Measurements from ENCODE around the gene NTSR1.

Gene NTSR1

DNA sequence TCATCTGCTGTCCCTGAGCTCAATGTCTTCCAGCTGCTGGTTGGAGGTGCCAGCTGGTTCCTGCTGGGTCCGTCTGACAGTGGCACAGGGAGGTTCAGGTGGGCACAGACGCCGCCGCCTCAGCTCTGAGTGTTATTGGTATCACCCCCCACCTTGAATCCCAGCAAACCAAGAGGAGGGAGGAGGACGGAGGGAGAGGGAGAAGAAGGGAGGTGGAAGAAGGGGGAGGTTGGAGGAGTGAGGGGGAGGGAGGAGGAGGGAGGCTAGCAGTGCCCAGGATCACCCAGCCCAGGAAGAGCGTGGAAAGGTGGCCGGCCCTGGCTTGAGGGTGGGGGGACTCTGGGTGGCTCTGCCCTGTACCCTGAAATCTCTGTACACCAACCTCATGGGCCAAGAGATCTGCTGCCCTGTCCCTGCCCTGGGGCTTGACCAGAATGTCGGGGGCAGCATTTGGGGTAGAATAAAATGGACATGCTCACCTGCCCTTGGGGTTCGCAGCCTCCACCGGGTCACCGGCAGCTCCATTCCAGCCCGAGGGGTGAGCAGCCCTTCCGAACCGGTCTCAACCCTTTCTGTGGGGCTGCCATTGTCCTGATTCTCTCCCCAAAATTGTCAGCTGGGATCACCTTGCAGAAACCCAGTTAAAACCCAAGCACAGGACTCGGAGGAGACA, 17.1 kb downstream of the NTSR1 start:
- DNase-seq (ENCODE audit: low read depth, low spot score), result no peak

DNA sequence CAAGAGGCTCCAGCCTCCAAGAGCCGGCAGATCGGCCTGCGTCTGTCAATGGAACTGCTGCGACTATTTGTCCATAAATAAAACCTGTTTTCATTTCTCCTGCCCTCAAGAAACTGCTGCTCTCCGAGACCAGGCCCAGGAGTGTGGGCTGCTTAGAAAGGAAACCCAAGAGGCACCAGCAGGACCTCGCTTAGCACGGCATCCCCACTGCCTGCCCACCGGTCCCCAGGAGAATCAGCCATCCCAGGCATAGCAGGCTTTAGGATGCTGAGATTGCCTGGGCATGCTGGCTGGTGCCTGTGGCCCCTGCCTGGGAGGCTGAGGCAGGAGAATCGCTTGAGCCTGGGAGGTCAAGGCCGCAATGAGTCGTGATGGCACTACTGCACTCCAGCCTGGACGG, 17.6 kb downstream of the NTSR1 start:
- DNase-seq (ENCODE audit: low read depth, low spot score), result no peak

GRCh38 chr20:62726716-62727583, 18.3 kb downstream of the NTSR1 start:
- no peak for DNase-seq (ENCODE audit: low read depth, low spot score)

DNA sequence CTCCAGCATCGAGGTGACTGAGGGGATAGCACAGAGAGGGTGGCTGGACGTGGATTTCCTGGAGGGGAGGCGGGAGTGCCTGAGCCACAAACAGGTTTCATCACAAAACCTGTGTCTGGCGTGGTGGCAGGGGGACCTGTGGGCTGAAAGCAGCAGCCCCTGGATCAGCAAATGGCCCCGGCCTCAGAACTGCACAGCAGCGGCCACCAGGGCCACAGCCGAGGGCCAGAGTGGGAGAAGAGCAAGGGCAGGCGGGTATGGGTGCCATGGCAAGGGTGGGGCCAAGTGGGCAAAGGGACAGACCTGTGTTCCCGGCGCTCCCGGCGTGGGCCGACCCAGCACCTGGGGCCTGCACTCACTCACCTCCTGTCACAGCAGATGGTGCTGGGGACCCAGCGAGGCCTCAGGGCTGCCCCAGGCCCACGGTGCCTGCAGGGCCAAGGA, 19.0 kb downstream of the NTSR1 start:
- no peak for DNase-seq (ENCODE audit: low read depth, low spot score)

DNA sequence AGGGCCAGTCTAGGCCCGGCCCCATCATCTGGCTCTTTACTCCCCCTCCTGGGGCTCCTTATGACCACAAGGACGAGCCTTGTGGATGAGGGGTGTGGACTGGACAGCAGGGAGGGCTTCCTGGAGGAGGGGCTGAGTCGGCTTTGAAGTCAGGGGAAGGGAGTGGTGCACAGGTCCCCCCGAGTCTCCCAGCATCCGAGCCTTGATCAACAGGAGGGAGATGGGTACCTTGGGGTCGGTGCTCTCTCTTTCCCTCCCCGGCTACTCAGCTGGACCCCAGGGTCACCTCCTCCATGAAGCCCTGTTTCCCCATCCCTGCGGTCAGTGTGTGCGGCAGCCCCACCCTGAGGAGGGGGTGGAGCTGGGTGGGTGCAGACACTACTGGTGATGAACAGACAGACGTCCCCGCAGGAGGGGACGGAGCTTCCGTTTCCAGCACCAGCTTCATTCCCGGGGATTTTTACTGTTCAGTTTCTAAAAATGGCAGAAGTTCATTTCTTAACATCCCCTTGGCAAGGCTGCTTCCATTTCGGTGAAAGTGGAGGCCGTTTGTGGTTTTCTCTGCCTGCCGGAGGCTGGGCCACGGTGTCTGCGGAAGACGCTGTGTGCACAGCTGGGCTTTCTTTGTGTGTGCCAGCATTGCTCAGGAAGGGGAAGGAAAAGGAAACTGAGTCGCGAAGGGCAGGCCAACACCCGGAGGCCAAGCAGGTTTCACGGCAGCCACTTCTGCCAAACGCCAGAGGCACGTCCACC, 19.6 kb downstream of the NTSR1 start:
- no peak for DNase-seq (ENCODE audit: low read depth, low spot score)

GRCh38 chr20:62728781-62729300, 20.2 kb downstream of the NTSR1 start:
- no peak for DNase-seq (ENCODE audit: low read depth, low spot score)

DNA sequence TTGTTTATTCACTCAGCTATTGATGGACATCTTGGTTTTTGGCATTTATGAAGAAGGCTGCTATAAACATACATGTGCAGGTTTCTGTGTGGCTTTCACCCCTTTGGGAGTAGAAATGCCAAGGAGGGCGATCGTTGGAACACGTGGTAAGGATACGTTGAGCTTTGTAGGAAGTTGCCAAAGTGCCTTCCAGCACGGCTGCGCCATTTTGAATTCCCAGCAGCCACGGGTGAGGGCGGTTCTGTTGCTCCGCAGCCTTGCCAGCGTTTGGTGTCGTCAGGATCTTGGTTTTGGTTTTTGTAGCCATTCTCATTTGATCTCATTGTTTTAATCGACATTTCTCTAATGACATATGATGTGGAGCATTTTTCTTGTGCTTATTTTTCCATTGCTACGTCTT, 21.8 kb downstream of the NTSR1 start:
- DNase-seq (ENCODE audit: low read depth, low spot score), result no peak

DNA sequence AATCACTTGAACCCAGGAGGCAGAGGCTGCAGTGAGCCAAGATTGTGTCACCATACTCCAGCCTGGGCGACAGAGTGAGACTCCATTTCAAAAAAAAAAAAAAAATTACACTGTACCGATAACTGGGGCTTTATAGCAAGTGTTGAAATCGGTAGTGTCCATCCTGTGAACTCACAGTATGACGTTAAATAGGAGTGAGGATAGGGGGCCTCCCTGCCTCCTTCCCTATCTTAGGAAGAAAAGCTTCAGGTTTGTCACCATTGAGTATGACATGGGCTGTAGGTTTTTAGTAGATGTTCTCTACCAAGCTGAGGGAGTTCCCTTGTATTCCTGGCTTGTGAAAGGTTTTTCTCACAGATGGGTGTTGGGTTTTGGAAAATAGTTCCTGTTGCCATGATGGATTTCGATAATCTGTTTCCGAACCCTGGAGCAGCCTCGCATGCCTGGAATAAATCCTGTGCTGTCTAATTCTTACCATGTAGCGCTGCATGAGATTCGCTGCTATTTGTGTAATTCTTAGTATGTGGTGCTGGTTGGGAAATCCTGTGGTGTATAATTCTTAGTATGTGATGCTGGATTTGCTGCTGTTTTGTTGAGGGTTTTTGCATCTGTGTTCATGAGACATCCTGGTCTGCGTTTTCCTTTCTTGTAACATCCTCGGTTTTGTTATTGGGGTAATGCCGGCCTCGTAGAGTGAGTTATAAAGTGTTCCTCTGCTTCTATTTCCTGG, 23.6 kb downstream of the NTSR1 start:
- no peak for DNase-seq (ENCODE audit: low read depth, low spot score)

- DNase-seq (ENCODE audit: low read depth, low spot score), result no peak
These were observed 24.3 kb downstream of the NTSR1 start for GRCh38 chr20:62732842-62733525.

- DNase-seq (ENCODE audit: low read depth, low spot score), result no peak
These were observed 24.8 kb downstream of the NTSR1 start for GRCh38 chr20:62733526-62733842.

- DNase-seq (ENCODE audit: low read depth, low spot score), result no peak
These were observed 25.3 kb downstream of the NTSR1 start for GRCh38 chr20:62733891-62734290.

DNA sequence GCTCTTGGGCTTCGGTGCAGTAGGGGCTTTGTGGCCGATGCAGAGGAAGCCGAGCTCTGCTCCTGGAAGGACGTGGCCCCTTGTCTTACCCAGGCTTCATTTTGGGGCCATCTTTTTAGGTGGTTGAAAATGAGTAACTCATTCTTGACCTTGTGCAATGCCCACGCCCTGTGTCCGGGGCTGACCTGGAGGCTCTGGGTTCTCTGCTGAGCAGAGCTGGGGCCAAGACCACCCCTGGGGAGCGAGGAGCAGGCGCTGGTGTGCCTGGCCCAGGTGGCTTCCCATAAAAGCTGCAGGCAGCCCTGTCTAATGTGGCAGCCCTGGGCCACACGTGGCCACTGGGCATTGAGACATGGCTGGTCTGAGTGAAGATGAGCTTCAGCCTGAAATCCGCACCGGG, 25.7 kb downstream of the NTSR1 start:
- DNase-seq (ENCODE audit: low read depth, low spot score), result no peak

DNA sequence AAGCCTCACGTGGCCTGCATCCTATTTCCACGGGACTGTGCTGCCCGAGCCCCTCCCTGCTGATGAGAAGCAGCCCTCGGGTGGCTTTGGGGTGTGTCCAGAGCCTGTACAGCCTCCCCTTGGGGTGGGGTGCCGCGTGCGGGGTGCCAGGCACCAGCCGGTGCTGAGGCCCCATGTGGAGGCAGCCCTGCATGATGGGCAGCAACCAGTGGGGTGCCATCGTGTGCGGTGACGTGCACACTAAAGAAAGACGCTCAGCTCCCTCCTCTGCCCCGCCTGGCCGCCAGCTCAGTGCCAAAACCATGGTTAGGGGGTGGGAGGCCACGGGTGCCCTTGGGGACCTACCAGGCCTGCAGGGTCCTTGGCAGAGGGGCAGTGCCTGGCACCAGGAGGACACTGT, 26.2 kb downstream of the NTSR1 start:
- DNase-seq (ENCODE audit: low read depth, low spot score), result no peak

GRCh38 chr20:62735331-62735821, 26.7 kb downstream of the NTSR1 start:
- DNase-seq (ENCODE audit: low read depth, low spot score), result no peak

DNA sequence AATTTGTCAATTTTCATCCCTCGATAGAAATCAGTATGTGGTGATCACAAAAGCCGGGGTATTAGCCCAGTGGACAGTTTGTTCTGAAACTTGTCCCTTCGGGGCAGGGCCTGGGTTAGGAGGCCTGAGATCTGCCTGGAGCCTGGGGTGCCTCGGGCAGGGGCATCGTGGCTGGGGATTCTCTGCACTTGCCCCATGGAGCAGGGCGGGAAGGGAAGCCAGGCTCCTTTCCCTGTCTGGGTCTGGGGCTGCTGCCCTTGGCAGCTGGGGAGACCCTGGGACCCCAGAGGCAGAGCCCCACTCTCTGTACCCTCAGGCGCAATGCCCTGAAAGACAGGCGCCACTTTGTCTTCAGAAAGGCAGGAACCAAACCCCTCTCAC, 27.4 kb downstream of the NTSR1 start:
- DNase-seq (ENCODE audit: low read depth, low spot score), result no peak

DNA sequence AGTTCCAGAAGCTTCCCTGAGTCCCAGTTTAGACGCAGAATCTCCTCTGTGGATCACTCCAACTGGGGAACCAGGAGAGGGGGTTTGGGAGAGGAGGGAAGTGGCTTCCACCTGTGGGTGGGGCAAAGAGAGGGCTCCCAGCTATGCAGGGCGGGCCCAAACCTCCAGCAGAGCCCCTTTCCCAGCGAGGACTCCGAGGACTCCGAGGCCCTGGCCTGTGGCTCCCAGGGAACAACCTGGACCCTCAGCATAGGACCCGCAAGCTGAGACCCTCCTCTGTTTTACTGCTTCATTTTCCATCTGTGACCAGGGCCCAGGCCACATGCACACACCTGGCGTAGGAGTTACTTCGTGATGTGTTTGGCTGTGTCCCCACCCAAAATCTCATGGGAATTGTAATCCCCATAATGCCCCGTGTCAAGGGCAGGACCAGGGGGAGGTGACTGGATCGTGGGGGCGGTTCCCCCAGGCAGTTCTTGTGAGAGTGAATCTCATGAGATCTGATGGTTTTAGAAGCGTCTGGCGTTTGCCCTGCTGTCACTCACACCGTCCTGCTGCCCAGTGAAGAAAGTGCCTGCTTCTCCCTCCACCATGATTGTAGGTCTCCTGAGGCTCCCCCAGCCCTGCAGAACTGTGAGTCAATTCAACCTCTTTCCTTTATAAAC, 27.9 kb downstream of the NTSR1 start:
- no peak for DNase-seq (ENCODE audit: low read depth, low spot score)

- DNase-seq (ENCODE audit: low read depth, low spot score), result no peak
These were observed 28.7 kb downstream of the NTSR1 start for GRCh38 chr20:62737271-62737811.

DNA sequence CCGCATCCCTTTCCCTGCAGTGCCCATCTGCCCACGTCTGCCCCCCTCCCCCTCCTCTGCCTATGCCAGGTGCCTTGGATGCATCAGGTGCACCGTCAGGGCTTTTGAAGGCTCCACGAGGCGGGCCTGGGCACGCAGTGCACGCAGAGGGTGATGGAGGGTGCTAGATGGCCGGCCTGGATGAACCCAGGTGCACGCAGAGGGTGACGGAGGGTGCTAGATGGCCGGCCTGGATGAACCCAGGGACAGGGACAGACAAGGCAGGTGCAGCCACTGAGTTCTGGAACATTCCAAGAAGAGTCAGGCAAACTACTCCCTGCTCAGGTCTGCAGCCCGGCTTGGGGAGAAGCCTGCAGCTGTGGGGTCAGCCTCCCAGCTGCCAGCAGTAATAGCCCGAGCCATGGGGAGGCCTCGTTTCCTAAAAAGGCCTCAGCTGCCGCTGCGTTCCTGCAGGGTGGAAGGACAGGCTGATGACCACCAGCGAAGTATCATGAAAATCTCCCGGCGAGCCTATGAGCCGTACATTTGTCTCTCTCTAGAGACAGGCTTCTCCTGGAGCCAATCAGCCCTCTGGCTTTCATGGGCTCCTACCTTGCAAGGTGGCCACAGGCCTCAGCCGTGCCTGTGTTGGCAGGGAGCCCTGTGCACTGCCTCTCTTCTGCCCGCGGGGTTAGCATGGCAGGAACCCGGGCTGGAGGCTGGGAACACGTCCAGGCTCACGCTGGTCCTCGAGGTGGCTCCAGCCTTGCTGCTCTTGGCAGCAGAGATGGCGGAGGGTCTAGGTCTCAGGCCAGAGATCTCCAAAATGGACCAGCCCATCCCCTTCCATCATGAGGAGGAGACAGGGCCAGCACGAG, 29.6 kb downstream of the NTSR1 start:
- no peak for DNase-seq (ENCODE audit: low read depth, low spot score)

- DNase-seq (ENCODE audit: low read depth, low spot score), result no peak
These were observed 30.4 kb downstream of the NTSR1 start for GRCh38 chr20:62739067-62739466.
